ENCODE results near the gene STARD6.
A peak's percentile ranks its signal among the peaks of the same experiment; 100 is the strongest.

STARD6 gene

DNA sequence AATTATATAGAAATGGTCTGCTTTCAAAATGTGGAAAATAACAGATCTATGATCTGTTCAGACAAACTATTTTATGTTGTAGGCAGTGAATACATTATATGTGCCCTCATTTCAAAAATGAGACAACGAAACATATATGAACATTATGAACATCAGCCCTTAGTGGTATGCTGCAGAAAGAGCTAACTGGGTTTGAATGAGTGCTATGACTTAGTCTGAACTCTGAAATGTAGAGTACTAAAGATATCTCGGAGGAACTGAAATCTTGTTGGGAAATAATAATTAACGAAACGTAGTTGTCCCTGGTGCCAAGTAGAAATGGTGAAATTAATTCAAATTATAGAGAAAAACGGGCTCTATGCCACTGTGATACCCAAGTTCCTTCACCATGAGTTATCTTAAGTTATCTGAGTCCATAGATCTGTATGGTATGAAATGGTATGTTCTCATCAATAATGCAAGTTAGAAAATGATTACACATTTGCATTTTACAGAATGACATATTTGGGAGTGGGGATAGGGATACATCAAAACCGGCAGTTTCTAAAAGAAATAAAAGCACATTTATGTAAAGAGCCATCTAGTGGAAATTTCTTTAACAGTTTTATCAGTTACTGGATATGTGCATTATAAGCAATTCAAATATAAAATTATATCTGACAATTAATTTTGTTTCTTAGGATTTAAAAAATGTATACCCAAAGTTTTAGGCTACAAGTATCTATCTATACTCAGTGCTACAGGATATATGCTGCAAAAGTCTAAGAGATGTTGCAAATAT lies 26.7 kb downstream of the STARD6 start:
- Histone ChIP-seq H3K27ac (ENCODE audit: low read depth, low read length, poor library complexity, severe bottlenecking) (no peak overlapping the region), H3K9ac (ENCODE audit: low read length) (no peak overlapping the region), H3K36me3 (ENCODE audit: insufficient read depth, low read length) (no peaks in the 10 kb centered on the region), H3K9me3 (ENCODE audit: low read length) (no peaks in the 10 kb centered on the region), H3K4me1 (ENCODE audit: insufficient read depth, low read length, severe bottlenecking) (no peaks in the 10 kb centered on the region), H3F3A (ENCODE audit: insufficient read depth, low read length) (no peaks in the 10 kb centered on the region), H2AFZ (ENCODE audit: low read length) (no peak overlapping the region), H3K79me2 (ENCODE audit: insufficient read depth, low read length) (no peaks in the 10 kb centered on the region), H3K9me2 (ENCODE audit: low read depth, low read length) (no peaks in the 10 kb centered on the region), H3K27me3 (ENCODE audit: insufficient read depth, low read length) (no peaks in the 10 kb centered on the region), H4K20me1 (ENCODE audit: insufficient read depth, low read length) (no peaks in the 10 kb centered on the region), H3K4me2 (ENCODE audit: low read length) (no peak overlapping the region), H3K4me3 (ENCODE audit: low read depth, low read length, poor library complexity, severe bottlenecking) (no peak overlapping the region)
- TF ChIP-seq, protein P1, sequence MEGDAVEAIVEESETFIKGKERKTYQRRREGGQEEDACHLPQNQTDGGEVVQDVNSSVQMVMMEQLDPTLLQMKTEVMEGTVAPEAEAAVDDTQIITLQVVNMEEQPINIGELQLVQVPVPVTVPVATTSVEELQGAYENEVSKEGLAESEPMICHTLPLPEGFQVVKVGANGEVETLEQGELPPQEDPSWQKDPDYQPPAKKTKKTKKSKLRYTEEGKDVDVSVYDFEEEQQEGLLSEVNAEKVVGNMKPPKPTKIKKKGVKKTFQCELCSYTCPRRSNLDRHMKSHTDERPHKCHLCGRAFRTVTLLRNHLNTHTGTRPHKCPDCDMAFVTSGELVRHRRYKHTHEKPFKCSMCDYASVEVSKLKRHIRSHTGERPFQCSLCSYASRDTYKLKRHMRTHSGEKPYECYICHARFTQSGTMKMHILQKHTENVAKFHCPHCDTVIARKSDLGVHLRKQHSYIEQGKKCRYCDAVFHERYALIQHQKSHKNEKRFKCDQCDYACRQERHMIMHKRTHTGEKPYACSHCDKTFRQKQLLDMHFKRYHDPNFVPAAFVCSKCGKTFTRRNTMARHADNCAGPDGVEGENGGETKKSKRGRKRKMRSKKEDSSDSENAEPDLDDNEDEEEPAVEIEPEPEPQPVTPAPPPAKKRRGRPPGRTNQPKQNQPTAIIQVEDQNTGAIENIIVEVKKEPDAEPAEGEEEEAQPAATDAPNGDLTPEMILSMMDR (IDR thresholded peaks at IDR 0.05; ENCODE audit: low read length): peak; percentile 43
- no peak for TF ChIP-seq EZH2 (IDR thresholded peaks at IDR 0.05; ENCODE audit: borderline replicate concordance, low read length)

DNA sequence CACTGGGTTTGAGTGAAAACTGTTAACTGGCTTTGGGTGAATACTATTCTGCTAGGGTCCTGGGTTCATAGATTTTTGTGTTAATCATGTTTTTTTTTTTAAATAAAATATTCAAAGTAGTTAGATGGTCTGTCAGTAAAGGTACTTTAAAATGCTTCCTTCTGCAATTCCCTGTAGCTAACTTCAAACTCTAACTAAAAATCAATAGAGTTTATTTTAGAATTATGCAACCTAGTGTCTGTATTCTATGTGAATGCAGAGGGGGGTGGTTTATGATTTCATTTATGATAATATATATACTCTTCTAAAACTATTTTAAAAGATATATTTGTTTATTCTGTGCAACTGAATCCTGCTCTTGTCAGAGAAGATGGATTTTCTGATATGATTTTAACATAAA lies 27.9 kb downstream of the STARD6 start:
- Histone ChIP-seq H4K20me1 (ENCODE audit: insufficient read depth, low read length) (no peaks in the 10 kb centered on the region), H3K9me2 (ENCODE audit: low read depth, low read length) (no peaks in the 10 kb centered on the region), H3K27ac (ENCODE audit: low read depth, low read length, poor library complexity, severe bottlenecking) (no peak overlapping the region), H3K4me3 (ENCODE audit: low read depth, low read length, poor library complexity, severe bottlenecking) (no peak overlapping the region), H3F3A (ENCODE audit: insufficient read depth, low read length) (no peaks in the 10 kb centered on the region), H3K9me3 (ENCODE audit: low read length) (no peaks in the 10 kb centered on the region), H3K36me3 (ENCODE audit: insufficient read depth, low read length) (no peaks in the 10 kb centered on the region), H3K27me3 (ENCODE audit: insufficient read depth, low read length) (no peaks in the 10 kb centered on the region), H3K4me2 (ENCODE audit: low read length) (no peak overlapping the region), H3K4me1 (ENCODE audit: insufficient read depth, low read length, severe bottlenecking) (no peaks in the 10 kb centered on the region), H3K9ac (ENCODE audit: low read length) (no peak overlapping the region), H2AFZ (ENCODE audit: low read length) (no peak overlapping the region), H3K79me2 (ENCODE audit: insufficient read depth, low read length) (no peaks in the 10 kb centered on the region)
- TF ChIP-seq, protein P1 (IDR thresholded peaks at IDR 0.05; ENCODE audit: low read length): no peak
- no peak for TF ChIP-seq EZH2 (IDR thresholded peaks at IDR 0.05; ENCODE audit: borderline replicate concordance, low read length)

- no peak overlapping the region for H3K27ac ChIP-seq (ENCODE audit: low read depth, low read length, poor library complexity, severe bottlenecking)
- no peaks in the 10 kb centered on the region for H3K4me1 ChIP-seq (ENCODE audit: insufficient read depth, low read length, severe bottlenecking)
- no peaks in the 10 kb centered on the region for H3K9me3 ChIP-seq (ENCODE audit: low read length)
- no peaks in the 10 kb centered on the region for H3K9me2 ChIP-seq (ENCODE audit: low read depth, low read length)
- H4K20me1 ChIP-seq (ENCODE audit: insufficient read depth, low read length): no peaks in the 10 kb centered on the region
- H2AFZ ChIP-seq (ENCODE audit: low read length): no peak overlapping the region
- no peaks in the 10 kb centered on the region for H3K36me3 ChIP-seq (ENCODE audit: insufficient read depth, low read length)
- no peaks in the 10 kb centered on the region for H3K27me3 ChIP-seq (ENCODE audit: insufficient read depth, low read length)
- H3K4me3 ChIP-seq (ENCODE audit: low read depth, low read length, poor library complexity, severe bottlenecking): no peak overlapping the region
- no peaks in the 10 kb centered on the region for H3F3A ChIP-seq (ENCODE audit: insufficient read depth, low read length)
- TF ChIP-seq, protein P1 (IDR thresholded peaks at IDR 0.05; ENCODE audit: low read length): no peak
- no peak for TF ChIP-seq EZH2 (IDR thresholded peaks at IDR 0.05; ENCODE audit: borderline replicate concordance, low read length)
- H3K9ac ChIP-seq (ENCODE audit: low read length): no peak overlapping the region
- H3K4me2 ChIP-seq (ENCODE audit: low read length): no peak overlapping the region
- no peaks in the 10 kb centered on the region for H3K79me2 ChIP-seq (ENCODE audit: insufficient read depth, low read length)
Observed at GRCh38 chr18:54327818-54328217, 29.8 kb downstream of the STARD6 start.

Measured in OCI-LY1 (cell line).